IPS-18a (cell line): ENCODE measurements around the gene TMEM270.

Experiments used
- H3K27ac ChIP-seq: one replicate; pipeline ENCODE4 v1.5.1; 2013; ENCODE audit warnings: low read length
- H3K27me3 ChIP-seq: one replicate; pipeline ENCODE4 v1.6.1; 2013; ENCODE audit warnings: mild to moderate bottlenecking, low read length; ENCODE audit not compliant: control insufficient read depth, insufficient read depth
- H3K36me3 ChIP-seq: one replicate; pipeline ENCODE4 v1.6.1; 2013; ENCODE audit warnings: low read depth, low read length; ENCODE audit not compliant: control insufficient read depth
- H3K4me1 ChIP-seq: one replicate; pipeline ENCODE4 v1.6.1; 2013; ENCODE audit warnings: low read depth, low read length; ENCODE audit not compliant: control insufficient read depth
- H3K4me3 ChIP-seq: one replicate; pipeline ENCODE4 v1.5.1; 2013; ENCODE audit warnings: low read length
- H3K9ac ChIP-seq: one replicate; pipeline ENCODE4 v1.6.1; 2013; ENCODE audit warnings: mild to moderate bottlenecking, low read length, moderate library complexity
- H3K9me3 ChIP-seq: one replicate; pipeline ENCODE4 v1.6.1; 2013; ENCODE audit warnings: low read depth, low read length; ENCODE audit not compliant: control insufficient read depth

TMEM270 gene

DNA sequence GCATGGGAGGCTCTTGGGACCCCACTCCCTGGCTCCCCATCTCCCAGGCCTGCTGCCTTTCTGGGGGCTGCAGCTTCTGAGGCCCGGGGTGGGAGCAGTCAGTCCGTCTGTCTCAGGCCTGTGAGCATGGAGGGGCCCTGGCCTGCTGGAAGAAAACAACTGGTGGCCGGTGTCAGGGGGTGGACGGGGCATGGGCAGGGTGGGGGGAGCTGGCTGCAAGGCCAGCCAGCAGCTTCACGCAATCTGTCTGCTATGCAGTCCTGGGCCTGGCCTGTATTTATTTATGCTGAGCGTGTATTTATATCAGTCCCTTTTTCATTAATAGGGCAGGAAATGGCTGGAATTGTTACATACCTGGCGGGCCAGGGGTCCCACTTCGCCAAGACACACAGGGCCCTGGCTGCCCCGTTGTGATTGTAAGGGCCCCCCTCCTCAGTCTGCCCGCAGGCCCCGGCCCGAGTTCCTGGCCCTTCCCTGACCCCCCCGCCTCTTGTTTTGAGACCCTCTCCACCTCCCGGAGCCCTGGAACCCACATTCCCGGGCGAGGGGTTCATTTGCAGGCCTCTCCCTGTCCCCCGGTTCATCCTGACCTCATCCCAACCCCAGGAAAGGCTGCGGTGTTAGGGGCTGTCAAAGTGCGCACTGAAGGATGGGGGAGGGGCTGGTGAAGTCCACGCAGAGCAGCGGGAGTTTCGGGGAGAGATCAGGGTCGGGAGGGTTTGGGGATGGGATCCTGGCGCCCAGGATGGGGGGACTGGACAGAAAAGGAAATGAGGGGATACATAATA is 8.2 kb downstream of the TMEM270 start:
- Histone ChIP-seq H3K36me3 (no peaks in the 10 kb centered on the region), H3K9ac (no peak overlapping the region), H3K27me3 (no peaks in the 10 kb centered on the region), H3K27ac (no peak overlapping the region), H3K4me3 (no peak overlapping the region), H3K4me1 (peaks cover 10% of the 10 kb centered on the region), H3K9me3 (no peaks in the 10 kb centered on the region)

DNA sequence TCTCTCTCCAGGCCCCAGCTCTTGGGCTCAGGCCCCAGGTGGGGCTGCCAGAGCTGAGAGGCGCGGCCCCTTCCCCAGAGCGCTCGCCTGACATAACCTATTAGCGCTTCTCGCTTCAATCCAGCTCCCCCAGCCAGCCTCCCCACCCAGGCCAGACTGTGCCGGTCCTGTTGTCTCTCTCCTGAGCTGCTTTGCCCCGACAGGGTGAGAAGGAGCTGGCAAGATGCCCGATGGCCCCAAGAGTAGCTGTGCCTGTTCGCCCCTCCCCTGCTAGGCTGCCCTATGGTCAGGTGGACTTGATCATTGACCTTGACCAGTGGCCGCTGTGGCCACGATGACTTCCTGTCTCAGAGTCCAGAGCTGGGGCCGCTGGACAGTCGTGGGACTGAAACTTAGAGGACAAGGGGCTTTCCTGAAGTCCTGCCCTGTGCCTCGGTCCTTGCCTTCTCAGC is 9.1 kb downstream of the TMEM270 start:
- Histone ChIP-seq H3K36me3 (no peaks in the 10 kb centered on the region), H3K4me3 (no peak overlapping the region), H3K27me3 (no peaks in the 10 kb centered on the region), H3K9ac (no peak overlapping the region), H3K4me1 (peaks cover 10% of the 10 kb centered on the region), H3K27ac (no peak overlapping the region), H3K9me3 (no peaks in the 10 kb centered on the region)

DNA sequence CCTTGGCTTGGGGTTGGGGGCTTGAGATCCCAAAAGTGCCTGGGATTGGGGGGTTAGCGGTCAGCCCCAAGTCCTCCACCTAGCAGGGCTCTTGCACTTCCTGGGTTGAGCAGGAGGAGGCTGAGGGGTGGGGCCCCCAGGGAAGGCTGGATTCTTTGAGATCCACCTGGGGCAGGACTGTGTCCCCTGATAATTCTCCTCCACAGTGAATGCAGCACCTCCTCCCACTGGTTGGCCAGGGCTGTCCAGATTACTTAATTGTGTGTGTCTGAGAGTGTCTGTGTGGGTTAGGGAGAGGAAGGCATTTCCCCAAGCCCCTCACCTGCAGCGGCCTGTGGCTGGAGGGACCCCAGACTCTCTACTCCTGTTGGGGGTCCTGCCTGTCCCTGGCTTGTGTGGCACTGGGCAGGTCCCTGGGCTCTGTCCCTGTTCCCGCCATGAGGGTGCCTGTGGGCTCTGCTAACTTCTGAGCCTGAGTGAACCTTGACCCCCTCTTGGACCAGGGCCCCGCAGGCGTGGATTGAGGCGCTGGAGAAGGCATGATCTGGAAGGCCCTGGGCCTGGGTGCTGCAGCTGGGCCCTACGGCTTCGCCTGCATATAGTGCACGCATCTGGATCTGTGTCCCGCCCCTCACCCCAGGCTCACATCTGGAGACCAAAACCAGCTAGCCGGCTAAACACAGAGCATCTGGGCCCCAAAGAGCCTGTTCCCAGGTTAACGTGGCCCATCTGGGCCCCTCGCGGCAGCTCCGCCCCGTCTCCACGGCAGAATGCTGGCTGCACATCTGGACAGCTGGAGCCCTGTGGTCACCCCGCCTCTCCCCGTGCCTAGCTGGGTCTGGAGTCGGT is 10.4 kb downstream of the TMEM270 start:
- Histone ChIP-seq H3K27me3 (no peaks in the 10 kb centered on the region), H3K9me3 (no peaks in the 10 kb centered on the region), H3K27ac (no peak overlapping the region), H3K36me3 (no peaks in the 10 kb centered on the region), H3K9ac (no peak overlapping the region), H3K4me1 (peaks cover 10% of the 10 kb centered on the region), H3K4me3 (no peak overlapping the region)

DNA sequence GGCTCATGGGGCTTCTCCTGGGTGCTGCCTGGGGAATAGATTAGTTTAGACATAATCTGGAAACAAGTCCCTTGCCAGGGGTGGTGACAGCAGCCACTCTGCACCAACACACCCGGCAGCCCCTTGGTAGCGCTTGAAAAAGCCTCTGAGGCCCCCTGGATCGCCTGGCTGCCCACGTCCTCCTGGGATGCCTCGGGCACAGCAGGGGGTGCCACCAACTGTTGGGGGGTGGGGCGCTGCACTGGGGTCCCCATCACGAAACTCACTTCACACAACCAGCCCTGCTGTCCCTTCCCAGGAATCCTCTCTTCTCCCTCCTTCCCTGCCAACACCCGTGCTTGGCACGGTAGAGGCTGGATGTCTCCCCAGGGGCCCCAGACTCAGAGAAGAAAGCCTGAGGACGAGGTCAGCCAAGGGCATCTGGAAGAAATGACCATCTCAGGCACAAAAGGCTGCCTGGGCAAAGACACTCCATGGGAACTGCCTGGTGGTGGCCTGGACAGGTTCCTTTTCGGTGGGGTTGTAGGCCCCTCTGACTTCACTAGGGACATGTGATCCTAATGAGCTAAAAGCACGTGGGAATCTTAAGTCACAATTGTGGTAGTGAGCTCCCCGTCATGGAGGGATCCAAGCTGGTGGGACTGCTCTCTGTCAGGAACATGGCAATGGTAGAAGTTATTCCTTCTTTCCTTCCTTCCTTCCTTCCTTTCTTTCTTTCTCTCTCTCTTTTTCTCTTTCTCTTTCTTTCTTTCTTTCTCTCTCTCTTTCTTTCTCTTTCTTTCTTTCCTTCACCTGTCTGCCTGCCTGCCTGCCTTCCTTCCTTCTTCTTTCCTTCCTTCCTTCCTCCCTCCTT is 11.3 kb downstream of the TMEM270 start:
- no peaks in the 10 kb centered on the region for H3K36me3 ChIP-seq
- H3K27me3 ChIP-seq, result no peaks in the 10 kb centered on the region
- no peak overlapping the region for H3K9ac ChIP-seq
- H3K27ac ChIP-seq, result no peak overlapping the region
- no peaks in the 10 kb centered on the region for H3K9me3 ChIP-seq
- H3K4me1 ChIP-seq, result peaks cover 10% of the 10 kb centered on the region
- no peak overlapping the region for H3K4me3 ChIP-seq

DNA sequence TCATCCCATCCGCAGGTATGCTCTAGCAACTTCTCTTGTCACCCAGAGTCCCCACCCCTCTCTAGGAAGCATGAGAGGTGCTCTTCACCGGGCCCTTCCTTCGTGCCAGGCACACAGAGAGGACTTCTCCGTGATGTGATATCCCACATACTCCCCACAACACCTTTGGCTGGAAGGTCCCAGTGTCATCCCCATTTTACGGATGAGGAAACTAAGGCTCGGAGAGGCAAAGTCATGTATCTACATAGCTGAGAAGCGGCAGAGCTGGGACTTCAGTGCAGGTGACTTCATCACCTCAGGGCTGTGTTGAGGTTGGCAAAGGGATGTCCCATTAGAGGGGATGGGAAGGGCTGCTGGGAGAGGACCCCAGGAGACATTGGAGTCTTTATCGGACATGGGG is 15.4 kb downstream of the TMEM270 start:
- Histone ChIP-seq H3K9me3 (no peaks in the 10 kb centered on the region), H3K27me3 (no peaks in the 10 kb centered on the region), H3K4me3 (no peak overlapping the region), H3K4me1 (no peaks in the 10 kb centered on the region), H3K27ac (no peak overlapping the region), H3K9ac (no peak overlapping the region), H3K36me3 (no peaks in the 10 kb centered on the region)

DNA sequence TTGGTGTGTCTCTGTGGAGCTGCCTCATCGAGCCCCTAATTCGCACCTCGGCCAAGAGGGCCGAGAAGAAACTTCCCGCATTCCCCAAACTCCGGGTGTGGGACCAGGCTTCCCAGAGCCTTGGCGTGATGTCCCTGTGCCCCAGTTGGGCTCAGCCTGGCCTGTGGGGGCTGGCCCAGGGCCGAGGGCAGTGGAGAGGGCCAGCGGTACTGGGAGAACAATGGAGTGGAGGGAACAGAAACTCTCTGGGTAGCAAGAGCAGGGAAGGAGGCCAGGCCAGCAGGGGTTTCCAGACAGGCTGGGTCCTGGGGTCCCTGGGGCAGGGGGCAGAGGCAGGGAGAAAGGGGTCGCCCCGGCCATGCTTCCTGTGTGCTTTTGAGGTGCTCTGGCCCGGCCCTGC is 16.0 kb downstream of the TMEM270 start:
- Histone ChIP-seq H3K36me3 (no peaks in the 10 kb centered on the region), H3K9me3 (no peaks in the 10 kb centered on the region), H3K4me3 (no peak overlapping the region), H3K27ac (no peak overlapping the region), H3K9ac (no peak overlapping the region), H3K27me3 (no peaks in the 10 kb centered on the region), H3K4me1 (no peaks in the 10 kb centered on the region)

DNA sequence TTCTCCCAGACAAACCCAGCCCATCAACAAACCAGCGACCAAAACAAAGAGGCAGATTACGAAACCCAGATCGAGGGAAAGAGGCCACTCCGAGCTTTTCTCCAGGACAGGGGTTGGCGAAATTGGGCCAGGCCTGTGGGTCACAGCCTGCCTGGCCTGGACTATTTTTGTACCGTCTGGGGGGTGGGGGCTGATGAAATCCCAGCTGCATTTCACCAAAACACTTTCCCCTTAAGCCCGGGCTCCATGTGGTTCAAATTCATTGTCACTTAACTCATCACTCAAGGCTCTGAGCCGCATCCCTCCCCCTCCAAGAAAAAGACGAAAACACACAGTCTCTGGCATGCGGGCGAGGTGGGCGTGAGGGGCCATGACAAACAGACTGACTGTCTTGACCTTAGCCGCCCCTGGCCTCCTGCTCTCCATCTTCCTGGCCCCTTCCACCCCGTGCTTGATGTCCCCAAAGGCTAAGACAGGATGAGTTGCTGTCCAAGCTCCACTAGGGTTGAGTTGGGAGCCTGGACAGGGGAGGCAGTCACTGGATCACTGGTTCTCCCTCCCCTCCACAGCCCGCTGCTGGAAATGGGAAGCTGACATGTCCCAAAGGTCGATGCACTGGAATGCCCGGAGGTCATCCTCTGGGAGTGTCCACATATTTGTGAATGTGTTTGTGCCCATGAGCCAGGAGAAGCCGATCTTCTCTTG is 19.2 kb downstream of the TMEM270 start:
- H3K36me3 ChIP-seq, result no peaks in the 10 kb centered on the region
- no peaks in the 10 kb centered on the region for H3K9me3 ChIP-seq
- H3K9ac ChIP-seq, result no peak overlapping the region
- no peak overlapping the region for H3K27ac ChIP-seq
- H3K4me3 ChIP-seq, result no peak overlapping the region
- no peaks in the 10 kb centered on the region for H3K4me1 ChIP-seq
- H3K27me3 ChIP-seq, result no peaks in the 10 kb centered on the region

DNA sequence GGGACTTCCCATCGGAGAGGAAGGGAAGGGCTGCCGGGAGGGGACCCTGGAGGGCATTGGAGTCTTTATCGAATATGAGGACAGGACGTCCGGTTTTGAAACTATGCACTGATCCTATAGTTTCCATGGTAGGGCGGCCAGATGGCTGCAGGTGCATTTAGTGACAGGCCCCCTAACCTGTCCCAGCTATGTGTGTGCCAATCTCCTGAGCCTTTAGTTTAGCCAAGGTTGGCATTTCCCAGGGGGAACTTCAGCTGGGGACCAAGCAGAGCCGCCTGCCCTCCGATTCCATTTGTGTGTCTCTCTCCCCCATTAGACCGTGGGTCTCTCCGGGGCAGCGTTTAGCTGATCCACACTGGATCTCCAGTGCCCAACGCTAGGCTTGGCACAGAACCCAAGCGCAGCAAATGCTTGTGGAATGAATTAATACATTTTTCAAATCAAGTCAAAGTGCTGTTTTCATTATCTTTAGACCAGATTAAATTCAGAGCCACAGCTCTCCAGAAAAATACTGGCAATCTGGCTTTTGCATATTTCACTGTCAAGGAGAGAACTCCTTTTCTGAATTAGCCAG is 19.9 kb downstream of the TMEM270 start:
- no peaks in the 10 kb centered on the region for H3K9me3 ChIP-seq
- no peak overlapping the region for H3K9ac ChIP-seq
- no peaks in the 10 kb centered on the region for H3K27me3 ChIP-seq
- no peak overlapping the region for H3K4me3 ChIP-seq
- H3K36me3 ChIP-seq, result no peaks in the 10 kb centered on the region
- no peaks in the 10 kb centered on the region for H3K4me1 ChIP-seq
- no peak overlapping the region for H3K27ac ChIP-seq

DNA sequence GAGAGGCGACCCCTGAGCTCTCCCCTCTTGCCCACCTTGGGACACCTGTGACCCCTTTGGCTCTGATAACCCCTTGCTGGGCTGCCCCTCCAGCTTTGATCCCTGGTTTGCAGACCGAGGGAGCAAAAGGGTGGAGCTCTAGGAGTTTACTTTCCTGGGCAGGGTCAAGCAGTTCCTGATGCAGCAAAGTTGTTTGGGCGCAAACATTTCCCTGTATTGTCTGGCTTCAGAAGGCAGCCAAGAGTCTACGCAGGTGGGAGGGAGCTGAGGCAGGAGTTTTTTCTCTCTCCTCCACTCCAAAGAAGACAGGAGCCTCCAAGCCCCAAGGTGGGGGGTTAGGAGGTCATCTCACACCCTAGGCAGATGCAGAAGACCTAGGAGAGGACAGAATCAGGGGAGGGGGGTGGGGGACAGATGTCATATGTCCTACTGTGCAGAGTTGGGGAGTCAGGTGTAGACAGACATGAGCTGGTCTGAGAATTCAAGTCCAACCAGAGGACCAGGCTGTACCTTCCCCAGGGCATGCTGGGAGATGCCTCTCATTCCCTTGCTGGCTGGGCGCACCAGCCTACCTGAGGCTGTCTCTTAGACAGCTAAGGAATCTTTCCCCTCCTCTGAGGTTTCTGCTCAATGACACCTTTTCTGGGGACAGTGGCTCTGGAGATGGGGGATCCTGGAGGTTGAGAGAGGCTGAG is 20.5 kb downstream of the TMEM270 start:
- H3K4me1 ChIP-seq, result no peaks in the 10 kb centered on the region
- no peak overlapping the region for H3K9ac ChIP-seq
- H3K9me3 ChIP-seq, result no peaks in the 10 kb centered on the region
- no peak overlapping the region for H3K27ac ChIP-seq
- H3K4me3 ChIP-seq, result no peak overlapping the region
- H3K27me3 ChIP-seq, result no peaks in the 10 kb centered on the region
- H3K36me3 ChIP-seq, result no peaks in the 10 kb centered on the region

DNA sequence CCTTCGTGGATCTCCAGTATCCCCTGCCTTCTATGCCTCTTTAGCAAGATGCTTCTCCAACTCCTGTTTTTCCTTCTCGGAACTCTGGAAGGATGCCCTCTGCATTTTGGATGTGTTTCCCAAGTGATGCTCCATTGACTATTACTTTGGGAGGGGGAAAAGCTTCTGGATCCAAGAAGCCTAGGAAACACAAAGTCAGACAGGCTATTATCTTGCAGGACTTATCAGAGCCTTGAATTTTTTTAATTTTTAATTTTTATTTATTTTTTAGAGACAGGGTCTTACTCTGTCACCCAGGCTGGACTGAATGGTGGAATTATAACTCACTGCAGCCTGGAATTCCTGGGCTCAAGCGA is 21.1 kb downstream of the TMEM270 start:
- Histone ChIP-seq H3K4me1 (no peaks in the 10 kb centered on the region), H3K36me3 (no peaks in the 10 kb centered on the region), H3K9me3 (no peaks in the 10 kb centered on the region), H3K9ac (no peak overlapping the region), H3K27ac (no peak overlapping the region), H3K27me3 (no peaks in the 10 kb centered on the region), H3K4me3 (no peak overlapping the region)
